IMR-90 (cell line): ENCODE data around the gene STARD8. TPM values are rescaled to one million over a fixed set of nuclear protein-coding genes. Genes with fewer than 3 reads are reported as not detected.

Source experiments
- ATAC-seq: fragments of 200-7000 bp; cut with Tn5 transposase; 2 replicates; pipeline ENCODE4 v1.9.1; 2020; ENCODE audit warnings: low read depth, mild to moderate bottlenecking, moderate library complexity
- BruUV-seq: library from RNA; stranded (reverse); fragments of 400-500 nt; replicated peaks from 2 replicates; lab custom pipeline; 2021; lab: Mats Ljungman, UMichigan
- CTCF ChIA-PET: fragments of 300-600 bp; formaldehyde crosslinking; extraction: SDS; loops from one replicate; lab custom pipeline; 2021; ENCODE audit warnings: antibody characterized with exemption; lab: Yijun Ruan, JAX
- POLR2A ChIA-PET: fragments of 300-600 bp; sonication (Branson Sonifier 250); formaldehyde crosslinking; loops from one replicate; lab custom pipeline; 2022; ENCODE audit warnings: antibody characterized with exemption; ENCODE audit not compliant: unreplicated experiment; lab: Charles Lee
- DNase-seq: peaks from one replicate; pipeline ENCODE4 v3.0.0; 2013
- H2AFZ ChIP-seq: replicated peaks from 2 replicates; pipeline ENCODE3; 2013; ENCODE audit warnings: low read length, mild to moderate bottlenecking; ENCODE audit not compliant: poor library complexity
- H2AK5ac ChIP-seq: 2 replicates; pipeline ENCODE4 v1.6.1; 2013; ENCODE audit warnings: low read depth, low read length, inconsistent platforms
- H2AK9ac ChIP-seq: replicated peaks from 2 replicates; pipeline ENCODE3; 2013; ENCODE audit warnings: mild to moderate bottlenecking, low read depth, low read length, moderate library complexity; ENCODE audit not compliant: poor library complexity
- H2BK120ac ChIP-seq: 2 replicates; pipeline ENCODE4 v1.6.1; 2013; ENCODE audit warnings: low read depth, low read length, inconsistent platforms
- H2BK15ac ChIP-seq: 3 replicates; pipeline ENCODE4 v1.6.1; 2013; ENCODE audit warnings: low read depth, low read length, inconsistent platforms
- H2BK20ac ChIP-seq: 2 replicates; pipeline ENCODE4 v1.6.1; 2013; ENCODE audit warnings: low read depth, mild to moderate bottlenecking, inconsistent platforms, low read length, moderate library complexity
- H2BK5ac ChIP-seq: 2 replicates; pipeline ENCODE4 v1.6.1; 2013; ENCODE audit warnings: mild to moderate bottlenecking, low read depth, low read length, inconsistent platforms; ENCODE audit not compliant: poor library complexity, severe bottlenecking
- H3K14ac ChIP-seq: replicated peaks from 2 replicates; pipeline ENCODE4 v1.6.1; 2013; ENCODE audit warnings: low read depth, low read length, inconsistent platforms
- H3K18ac ChIP-seq: 2 replicates; pipeline ENCODE4 v1.6.1; 2013; ENCODE audit warnings: low read depth, low read length, control low read depth
- H3K23ac ChIP-seq: 2 replicates; pipeline ENCODE4 v1.6.1; 2013; ENCODE audit warnings: low read depth, low read length, inconsistent platforms
- H3K27ac ChIP-seq: 2 replicates; pipeline ENCODE4 v1.5.1; 2013; ENCODE audit warnings: mild to moderate bottlenecking, control low read depth, low read length; ENCODE audit not compliant: insufficient read depth
- H3K27me3 ChIP-seq: 2 replicates; pipeline ENCODE4 v1.6.1; 2013; ENCODE audit warnings: low read length; ENCODE audit not compliant: control insufficient read depth, insufficient read depth
- H3K36me3 ChIP-seq: 2 replicates; pipeline ENCODE4 v1.6.1; 2013; ENCODE audit warnings: low read length, mixed read lengths; ENCODE audit not compliant: control insufficient read depth, insufficient read depth
- H3K4ac ChIP-seq: 2 replicates; pipeline ENCODE4 v1.6.1; 2013; ENCODE audit warnings: low read depth, low read length, inconsistent platforms
- H3K4me1 ChIP-seq: 2 replicates; pipeline ENCODE4 v1.6.1; 2013; ENCODE audit warnings: low read length, mixed read lengths; ENCODE audit not compliant: control insufficient read depth, insufficient read depth
- H3K4me2 ChIP-seq: 2 replicates; pipeline ENCODE4 v1.6.1; 2013; ENCODE audit warnings: low read depth, mild to moderate bottlenecking, control low read depth, low read length, moderate library complexity
- H3K4me3 ChIP-seq: 2 replicates; pipeline ENCODE4 v1.5.1; 2013; ENCODE audit warnings: low read depth, mild to moderate bottlenecking, control low read depth, low read length, moderate library complexity; ENCODE audit not compliant: insufficient read depth
- H3K56ac ChIP-seq: 2 replicates; pipeline ENCODE4 v1.6.1; 2013; ENCODE audit warnings: low read length, inconsistent platforms; ENCODE audit not compliant: insufficient read depth; ENCODE audit errors: extremely low read depth
- H3K79me1 ChIP-seq, 2 experiments: 2 replicates each; pipeline ENCODE4 v1.6.1; 2013; ENCODE audit warnings: low read length in 2 of 2, inconsistent platforms in 1 of 2, low read depth in 1 of 2
- H3K9ac ChIP-seq: 2 replicates; pipeline ENCODE4 v1.6.1; 2013; ENCODE audit warnings: low read depth, low read length, control low read depth
- H3K9me1 ChIP-seq: 2 replicates; pipeline ENCODE4 v1.6.1; 2013; ENCODE audit warnings: low read length, inconsistent platforms; ENCODE audit not compliant: insufficient read depth
- H3K9me3 ChIP-seq: 2 replicates; pipeline ENCODE4 v1.6.1; 2013; ENCODE audit warnings: low read length; ENCODE audit not compliant: control insufficient read depth, insufficient read depth
- H4K20me1 ChIP-seq: 2 replicates; pipeline ENCODE4 v1.6.1; 2013; ENCODE audit warnings: low read length, inconsistent platforms; ENCODE audit not compliant: insufficient read depth
- H4K5ac ChIP-seq: 2 replicates; pipeline ENCODE4 v1.6.1; 2013; ENCODE audit warnings: mild to moderate bottlenecking, low read depth, low read length, control low read depth
- H4K8ac ChIP-seq, 2 experiments: 2 replicates each; pipeline ENCODE4 v1.6.1; 2013; ENCODE audit warnings: low read depth in 2 of 2, low read length in 2 of 2, control low read depth in 1 of 2, inconsistent platforms in 1 of 2
- H4K91ac ChIP-seq: 2 replicates; pipeline ENCODE4 v1.6.1; 2013; ENCODE audit warnings: low read depth, low read length, inconsistent platforms; ENCODE audit not compliant: insufficient read depth
- FOS ChIP-seq: fragments of 150-350 bp; IDR thresholded peaks from 2 replicates; pipeline ENCODE4 v1.6.1; 2016; ENCODE audit warnings: low read depth, low read length
- MAZ ChIP-seq: IDR thresholded peaks from 2 replicates; pipeline ENCODE4 v1.6.1; 2012; ENCODE audit warnings: low read depth, mild to moderate bottlenecking, low read length, improper control_type of control experiment, moderate library complexity, borderline replicate concordance
- WGBS, 2 experiments: methylation state at CpG; one replicate each; pipeline versions ENCODE4 v1.1.5 to v1.1.7; 2013; ENCODE audit warnings: missing lambda C conversion rate in 2 of 2; ENCODE audit not compliant: insufficient read length in 1 of 2; ENCODE audit errors: extremely low coverage in 2 of 2; 5-methylcytosine and 5-hydroxymethylcytosine counted together
- dilution Hi-C: fragments of 300-500 bp; cut with HindIII; formaldehyde crosslinking; loops from one replicate; pipeline ENCODE4 v1.14.3; 2018; ENCODE audit warnings: low sequenced_read_pairs; ENCODE audit not compliant: unreplicated experiment
- in situ Hi-C: fragments of 300-500 bp; cut with MboI; formaldehyde crosslinking; loops from 3 replicates; pipeline ENCODE4 v1.14.3; 2019; ENCODE audit warnings: low sequenced_read_pairs, inconsistent platforms, mixed read lengths
- intact Hi-C: fragments of 100-400 bp; cut with micrococcal nuclease; formaldehyde crosslinking; loops from 2 replicates; pipeline ENCODE4 v1.10.0; 2022
- polyA plus RNA-seq, 3 experiments: library from polyadenylated mRNA; depleted of rRNA; stranded (reverse); fragments of >200 nt; gene quantifications; 2 replicates each; pipeline ENCODE4 v1.2.3, GENCODE V29; 2012; ENCODE audit warnings: low replicate concordance in 1 of 3
- total RNA-seq: library from RNA; depleted of rRNA; stranded (reverse); fragments of >200 nt; gene quantifications from 2 replicates; pipeline ENCODE4 v1.2.3, GENCODE V29; 2012

Gene STARD8
- total and polyA plus RNA-seq, 2 of the 4 experiments (the other 2 are of a cell fraction) = 1.6 to 2.3 TPM

DNA sequence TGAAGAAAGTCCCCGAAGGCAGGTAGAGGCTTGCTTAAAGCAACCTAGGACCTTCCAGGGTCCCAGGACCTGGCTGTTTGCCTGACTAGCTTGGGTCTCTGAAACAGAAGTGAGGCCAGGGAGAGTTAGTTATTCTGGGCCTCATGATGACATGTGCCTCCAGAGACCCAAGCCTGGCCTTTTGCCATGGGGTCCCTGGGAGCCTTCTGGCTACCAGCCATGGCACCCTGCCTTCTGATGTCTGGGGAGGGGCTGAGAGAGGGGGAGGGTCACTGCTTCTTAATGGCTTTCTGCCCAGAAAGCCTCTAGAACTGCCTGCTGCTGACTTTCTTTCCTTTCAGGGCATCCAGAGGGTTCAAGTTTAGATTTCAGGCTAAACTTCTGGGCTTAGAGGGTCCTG, 1.0 kb upstream of the STARD8 start:
- Histone ChIP-seq H3K9me3 (no peaks in the 10 kb centered on the region), H3K18ac (no peak overlapping the region), H4K91ac (no peak overlapping the region), H3K14ac (no peak overlapping the region), H3K36me3 (no peaks in the 10 kb centered on the region), H3K27ac (no peak overlapping the region), H4K5ac (no peak overlapping the region), H3K4me1 (no peaks in the 10 kb centered on the region), H3K79me1 (0 out of 4 replicates have a peak, but pooled peaks cover 0 to 3% of the 10 kb centered on the region in 2 experiments), H2AK9ac (no peak overlapping the region), H3K9ac (no peak overlapping the region), H3K4me2 (no peak overlapping the region), H2AK5ac (no peak overlapping the region), H2BK20ac (no peak overlapping the region), H3K23ac (no peak overlapping the region), H3K4me3 (no peak overlapping the region), H3K9me1 (peaks cover 4% of the 10 kb centered on the region; the same call in 1 of the 2 replicates), H2AFZ (no peak overlapping the region), H3K56ac (no peak overlapping the region), H2BK15ac (no peak overlapping the region), H4K8ac (no peak overlapping the region), H2BK5ac (no peak overlapping the region), H4K20me1 (0 out of 2 replicates have a peak, but pooled peaks cover 6% of the 10 kb centered on the region), H3K4ac (no peak overlapping the region), H2BK120ac (no peak overlapping the region), H3K27me3 (peaks cover 7% of the 10 kb centered on the region)
- in situ Hi-C loops (no loop called here), dilution Hi-C loops (no loop called here), intact Hi-C loops (no loop called here)
- TF ChIP-seq MAZ (no peak), FOS (no peak)
- DNase-seq (no peak), ATAC-seq (no peak)
- ChIA-PET POLR2A (no interaction called here), CTCF (interaction anchor here (0.6 kb wide), 1 partner anchor 27 kb away, joined by 3 read pairs; no protein-coding TSS in a partner anchor)
- BruUV-seq = no TSS peak
- no CpG with 5 or more reads among the region's 1 CpG for WGBS, 2 experiments
